Cardiac fibroblast (primary cell): ENCODE measurements around the gene APC2.
A peak's percentile ranks its signal among the peaks of the same experiment; 100 is the strongest.

Experiments used
- DNase-seq, 2 donors: peaks; one replicate each; pipeline versions ENCODE4 v3.0.0 to v3.0.0-alpha.2; 2010; ENCODE audit warnings: low read depth in 2 of 2
- H3K4me3 ChIP-seq, 2 donors: replicated peaks in 1 of 2; 1 replicate in 1 of 2; 2 replicates in 1 of 2; pipeline ENCODE4 v1.5.1; 2011; ENCODE audit warnings: low read depth in 2 of 2, low read length in 2 of 2, mild to moderate bottlenecking in 2 of 2, moderate library complexity in 1 of 2
- CTCF ChIP-seq: IDR thresholded peaks from one replicate; pipeline ENCODE4 v1.5.1; 2011; ENCODE audit warnings: low read depth, mild to moderate bottlenecking, low read length, inconsistent platforms

The APC2 gene, protein sequence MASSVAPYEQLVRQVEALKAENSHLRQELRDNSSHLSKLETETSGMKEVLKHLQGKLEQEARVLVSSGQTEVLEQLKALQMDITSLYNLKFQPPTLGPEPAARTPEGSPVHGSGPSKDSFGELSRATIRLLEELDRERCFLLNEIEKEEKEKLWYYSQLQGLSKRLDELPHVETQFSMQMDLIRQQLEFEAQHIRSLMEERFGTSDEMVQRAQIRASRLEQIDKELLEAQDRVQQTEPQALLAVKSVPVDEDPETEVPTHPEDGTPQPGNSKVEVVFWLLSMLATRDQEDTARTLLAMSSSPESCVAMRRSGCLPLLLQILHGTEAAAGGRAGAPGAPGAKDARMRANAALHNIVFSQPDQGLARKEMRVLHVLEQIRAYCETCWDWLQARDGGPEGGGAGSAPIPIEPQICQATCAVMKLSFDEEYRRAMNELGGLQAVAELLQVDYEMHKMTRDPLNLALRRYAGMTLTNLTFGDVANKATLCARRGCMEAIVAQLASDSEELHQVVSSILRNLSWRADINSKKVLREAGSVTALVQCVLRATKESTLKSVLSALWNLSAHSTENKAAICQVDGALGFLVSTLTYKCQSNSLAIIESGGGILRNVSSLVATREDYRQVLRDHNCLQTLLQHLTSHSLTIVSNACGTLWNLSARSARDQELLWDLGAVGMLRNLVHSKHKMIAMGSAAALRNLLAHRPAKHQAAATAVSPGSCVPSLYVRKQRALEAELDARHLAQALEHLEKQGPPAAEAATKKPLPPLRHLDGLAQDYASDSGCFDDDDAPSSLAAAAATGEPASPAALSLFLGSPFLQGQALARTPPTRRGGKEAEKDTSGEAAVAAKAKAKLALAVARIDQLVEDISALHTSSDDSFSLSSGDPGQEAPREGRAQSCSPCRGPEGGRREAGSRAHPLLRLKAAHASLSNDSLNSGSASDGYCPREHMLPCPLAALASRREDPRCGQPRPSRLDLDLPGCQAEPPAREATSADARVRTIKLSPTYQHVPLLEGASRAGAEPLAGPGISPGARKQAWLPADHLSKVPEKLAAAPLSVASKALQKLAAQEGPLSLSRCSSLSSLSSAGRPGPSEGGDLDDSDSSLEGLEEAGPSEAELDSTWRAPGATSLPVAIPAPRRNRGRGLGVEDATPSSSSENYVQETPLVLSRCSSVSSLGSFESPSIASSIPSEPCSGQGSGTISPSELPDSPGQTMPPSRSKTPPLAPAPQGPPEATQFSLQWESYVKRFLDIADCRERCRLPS (N-terminal part only)

GRCh38 chr19:1449467-1450442 lies at the start of gene APC2:
Gene APC2 (plus strand): TSS chr19:1450121. CDS start chr19:1453002, 2,881 bp downstream.
- H3K4me3 ChIP-seq = no peak within 1 kb of the TSS
- TF ChIP-seq CTCF = no peak
- DNase-seq = no peak

- no peak for TF ChIP-seq CTCF
- H3K4me3 ChIP-seq = peak overlapping the region; percentile 58 to 61
- DNase-seq = peak; percentile 23 to 33
Measured at GRCh38 chr19:1400281-1401137, 49.4 kb upstream of the APC2 start.

- no peak for TF ChIP-seq CTCF
- DNase-seq = peak in 1 of 2 donors; percentile 41
Measured at GRCh38 chr19:1401138-1401888, 48.6 kb upstream of the APC2 start, which contains the start of gene GAMT. Gene GAMT (minus strand): TSS chr19:1401542. CDS start chr19:1401476, 66 bp downstream.

DNA sequence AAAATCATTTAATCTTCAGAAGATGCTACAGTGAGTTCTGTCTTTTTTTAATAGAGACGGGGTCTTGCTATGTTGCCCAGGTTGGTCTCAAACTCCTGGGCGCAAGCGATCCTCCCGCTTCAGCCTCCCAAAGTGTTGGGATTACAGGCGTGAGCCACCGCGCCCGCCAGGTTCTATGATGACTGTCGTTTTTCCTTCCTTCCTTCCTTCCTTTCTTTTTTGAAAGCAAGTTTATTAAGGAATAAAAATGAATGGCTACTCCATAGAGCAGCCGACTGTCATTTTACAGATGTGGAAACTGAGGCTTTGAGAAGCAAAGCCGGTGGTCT lies 48.1 kb upstream of the APC2 start:
- DNase-seq = no peak
- H3K4me3 ChIP-seq = peak overlapping the region; percentile 32 to 61
- TF ChIP-seq CTCF = no peak

More at GRCh38 chr19:1401138-1401888, 48.6 kb upstream of the APC2 start, which contains the start of gene GAMT:
- peak within 1 kb of the TSS; percentile 58 to 61 for H3K4me3 ChIP-seq

- H3K4me3 ChIP-seq = no peak overlapping the region
- DNase-seq = no peak
- no peak for TF ChIP-seq CTCF
Measured at GRCh38 chr19:1402411-1403070, 47.4 kb upstream of the APC2 start.
